HepG2 (cell line): ENCODE data around the gene PIGC. TPM values are rescaled to one million over a fixed set of nuclear protein-coding genes. Genes with fewer than 3 reads are reported as not detected.

Source experiments
- DRAP1 ChIP-seq: IDR thresholded peaks from 2 replicates; pipeline ENCODE4 v1.6.1; 2016; ENCODE audit warnings: missing genetic modification reagents, missing compliant biosample characterization
- FLYWCH1 ChIP-seq: sonication (generic); formaldehyde crosslinking; IDR thresholded peaks from 2 replicates; pipeline ENCODE4 v1.8.1; 2023; ENCODE audit warnings: mild to moderate bottlenecking, missing genetic modification reagents
- GPN1 ChIP-seq: sonication (generic); formaldehyde crosslinking; IDR thresholded peaks from 2 replicates; pipeline ENCODE4 v1.5.1; 2020; ENCODE audit warnings: missing genetic modification reagents, borderline replicate concordance
- HMG20B ChIP-seq: conservative IDR thresholded peaks from 2 replicates; pipeline ENCODE4 v1.6.1; 2016; ENCODE audit warnings: missing genetic modification reagents, missing compliant biosample characterization
- KLF12 ChIP-seq: sonication (generic); formaldehyde crosslinking; IDR thresholded peaks from 2 replicates; pipeline ENCODE4 v1.4.0; 2020; ENCODE audit warnings: missing genetic modification reagents, borderline replicate concordance
- ONECUT2 ChIP-seq: sonication (generic); formaldehyde crosslinking; IDR thresholded peaks from 2 replicates; pipeline ENCODE4 v1.4.0; 2020; ENCODE audit warnings: missing genetic modification reagents
- PRDM15 ChIP-seq: sonication (generic); formaldehyde crosslinking; IDR thresholded peaks from 2 replicates; pipeline ENCODE4 v1.4.0; 2020; ENCODE audit warnings: missing genetic modification reagents
- SP1 ChIP-seq, 2 experiments: fragments of 450-650 bp in 1 of 2; sonication (generic) in 1 of 2; formaldehyde crosslinking in 1 of 2; IDR thresholded peaks; 2 replicates each; pipeline versions ENCODE4 v1.4.0 to v1.6.1; 2016 to 2020; ENCODE audit warnings: missing genetic modification reagents in 1 of 2
- TAF15 ChIP-seq: fragments of 200-400 bp; formaldehyde crosslinking; IDR thresholded peaks from one replicate; pipeline ENCODE4 v1.6.1; 2018; ENCODE audit warnings: mild to moderate bottlenecking, low read depth, low read length; ENCODE audit not compliant: poor library complexity, severe bottlenecking
- THYN1 ChIP-seq: sonication (generic); formaldehyde crosslinking; IDR thresholded peaks from 2 replicates; pipeline ENCODE4 v1.8.1; 2023; ENCODE audit warnings: low read depth, mild to moderate bottlenecking, moderate library complexity, missing genetic modification reagents, borderline replicate concordance
- ZBTB49 ChIP-seq: sonication (generic); formaldehyde crosslinking; IDR thresholded peaks from 2 replicates; pipeline ENCODE4 v1.4.0; 2020; ENCODE audit warnings: missing genetic modification reagents, borderline replicate concordance
- ZBTB7A ChIP-seq: sonication (generic); formaldehyde crosslinking; IDR thresholded peaks from 2 replicates; pipeline ENCODE4 v1.8.0; 2022; ENCODE audit warnings: mild to moderate bottlenecking, missing genetic modification reagents
- ZNF33B ChIP-seq: sonication (generic); formaldehyde crosslinking; IDR thresholded peaks from 2 replicates; pipeline ENCODE4 v1.5.1; 2020; ENCODE audit warnings: mild to moderate bottlenecking, missing genetic modification reagents
- ZNF569 ChIP-seq: sonication (generic); formaldehyde crosslinking; IDR thresholded peaks from 2 replicates; pipeline ENCODE4 v1.5.0; 2020; ENCODE audit warnings: mild to moderate bottlenecking, missing genetic modification reagents, moderate library complexity, borderline replicate concordance
- ZNF761 ChIP-seq: sonication (generic); formaldehyde crosslinking; conservative IDR thresholded peaks from 2 replicates; pipeline ENCODE4 v1.4.0; 2020; ENCODE audit warnings: mild to moderate bottlenecking, missing genetic modification reagents
- ZNF768 ChIP-seq: sonication (generic); formaldehyde crosslinking; IDR thresholded peaks from 2 replicates; pipeline ENCODE4 v1.4.0; 2020; ENCODE audit warnings: missing genetic modification reagents
- ZNF83 ChIP-seq: sonication (generic); formaldehyde crosslinking; IDR thresholded peaks from 2 replicates; pipeline ENCODE4 v1.4.0; 2020; ENCODE audit warnings: missing genetic modification reagents, mild to moderate bottlenecking, borderline replicate concordance
- polyA plus RNA-seq, 8 experiments: library from polyadenylated mRNA; depleted of rRNA in 3 of 8; stranded (reverse) in 7 of 8; unstranded in 1 of 8; fragments of >200 nt; fragmentation: Illumina TruSeq in 4 of 8; extraction: Trizol in 4 of 8; gene quantifications; 2 replicates each; pipeline versions ENCODE4 v1.2.1 to v1.2.3, GENCODE V29; 2011 to 2016; ENCODE audit warnings: low read depth in 4 of 8, missing spikeins in 1 of 8, mixed read lengths in 1 of 8; ENCODE audit not compliant: insufficient read depth in 1 of 8
- total RNA-seq, 5 experiments: library from RNA; depleted of rRNA; stranded (reverse); fragments of >200 nt; fragmentation: Illumina TruSeq; extraction: Trizol; gene quantifications; 2 replicates each; pipeline ENCODE4 v1.2.3, GENCODE V29; 2016; ENCODE audit warnings: low read depth in 1 of 5
- TF ChIP-seq, protein P1 (sequence below): sonication (generic); formaldehyde crosslinking; IDR thresholded peaks from 2 replicates; pipeline ENCODE4 v1.4.0; 2020; ENCODE audit warnings: missing genetic modification reagents
- TF ChIP-seq, protein P2 (sequence below): sonication (generic); formaldehyde crosslinking; IDR thresholded peaks from 2 replicates; pipeline ENCODE4 v1.4.0; 2020; ENCODE audit warnings: missing genetic modification reagents, borderline replicate concordance

PIGC gene
- total and polyA plus RNA-seq, 2 of the 13 experiments (the other 11 are each of a cell fraction or from before 2014, with no cell fraction given) = 26.7 to 29.5 TPM

DNA sequence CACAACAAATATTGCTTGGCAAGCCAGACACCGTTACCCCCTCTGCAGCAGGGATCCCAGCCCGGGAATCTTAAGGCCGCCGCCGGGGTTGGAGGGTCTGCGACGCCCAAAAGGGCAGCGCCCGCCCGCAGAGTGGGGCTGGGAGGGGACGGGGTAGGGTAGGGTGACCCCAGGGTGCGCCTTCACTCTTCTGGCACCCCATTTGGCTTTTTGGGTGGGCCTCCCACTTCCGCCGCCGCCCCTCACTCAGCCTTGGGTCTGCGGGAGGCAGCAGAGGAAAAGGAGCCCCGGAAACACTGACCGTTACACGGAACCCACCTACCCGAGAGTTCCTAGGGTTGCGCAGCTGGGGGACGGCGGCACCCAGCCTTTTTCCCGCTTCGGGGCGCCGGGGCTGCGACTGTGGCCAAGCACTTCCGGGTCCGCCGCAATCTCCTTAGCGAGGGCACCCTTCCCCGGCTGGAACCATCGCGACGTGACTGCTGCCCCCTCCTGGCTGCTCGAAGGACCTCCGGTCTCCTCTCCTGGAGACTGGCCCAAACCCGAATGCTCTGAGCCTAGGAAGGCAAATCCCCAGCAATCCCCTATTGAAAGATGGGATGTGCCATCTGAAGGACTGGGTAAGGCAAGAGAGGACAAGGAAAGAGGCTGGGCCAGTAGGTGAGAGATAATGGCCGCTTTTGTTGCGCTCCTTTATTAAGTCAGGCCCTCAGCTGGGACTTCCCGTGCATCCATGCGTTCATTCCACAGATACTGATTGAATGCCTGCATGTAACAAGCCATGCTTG, at the start of gene PIGC (continued):
- TF ChIP-seq ZBTB49 (CRISPR knock-in tag) (no peak), SP1 (IDR thresholded peaks at IDR 0.05) (no peak), SP1 (CRISPR knock-in tag; IDR thresholded peaks at IDR 0.05) (0 out of 2 replicates have a peak, but pooled peaks have one; percentile 32), HMG20B (CRISPR knock-in tag) (no peak), PRDM15 (no peak), THYN1 (no peak), DRAP1 (CRISPR knock-in tag) (no peak; the same call in 1 of the 2 replicates), ZNF33B (0 out of 2 replicates have a peak, but pooled peaks have one; percentile 72), ZBTB7A (0 out of 2 replicates have a peak, but pooled peaks have one; percentile 25), ZNF761 (peak; percentile 76; the same call in 1 of the 2 replicates), GPN1 (CRISPR knock-in tag) (no peak), KLF12 (CRISPR knock-in tag) (0 out of 2 replicates have a peak, but pooled peaks have one; percentile 40), TAF15 (no peak), ONECUT2 (no peak), ZNF83 (CRISPR knock-in tag) (0 out of 2 replicates have a peak, but pooled peaks have one; percentile 60), ZNF768 (CRISPR knock-in tag) (peak; percentile 78), ZNF569 (no peak), FLYWCH1 (CRISPR knock-in tag) (no peak)
- TF ChIP-seq, protein P1, sequence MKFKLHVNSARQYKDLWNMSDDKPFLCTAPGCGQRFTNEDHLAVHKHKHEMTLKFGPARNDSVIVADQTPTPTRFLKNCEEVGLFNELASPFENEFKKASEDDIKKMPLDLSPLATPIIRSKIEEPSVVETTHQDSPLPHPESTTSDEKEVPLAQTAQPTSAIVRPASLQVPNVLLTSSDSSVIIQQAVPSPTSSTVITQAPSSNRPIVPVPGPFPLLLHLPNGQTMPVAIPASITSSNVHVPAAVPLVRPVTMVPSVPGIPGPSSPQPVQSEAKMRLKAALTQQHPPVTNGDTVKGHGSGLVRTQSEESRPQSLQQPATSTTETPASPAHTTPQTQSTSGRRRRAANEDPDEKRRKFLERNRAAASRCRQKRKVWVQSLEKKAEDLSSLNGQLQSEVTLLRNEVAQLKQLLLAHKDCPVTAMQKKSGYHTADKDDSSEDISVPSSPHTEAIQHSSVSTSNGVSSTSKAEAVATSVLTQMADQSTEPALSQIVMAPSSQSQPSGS (CRISPR knock-in tag) = 0 out of 2 replicates have a peak, but pooled peaks have one; percentile 45
- TF ChIP-seq, protein P2, sequence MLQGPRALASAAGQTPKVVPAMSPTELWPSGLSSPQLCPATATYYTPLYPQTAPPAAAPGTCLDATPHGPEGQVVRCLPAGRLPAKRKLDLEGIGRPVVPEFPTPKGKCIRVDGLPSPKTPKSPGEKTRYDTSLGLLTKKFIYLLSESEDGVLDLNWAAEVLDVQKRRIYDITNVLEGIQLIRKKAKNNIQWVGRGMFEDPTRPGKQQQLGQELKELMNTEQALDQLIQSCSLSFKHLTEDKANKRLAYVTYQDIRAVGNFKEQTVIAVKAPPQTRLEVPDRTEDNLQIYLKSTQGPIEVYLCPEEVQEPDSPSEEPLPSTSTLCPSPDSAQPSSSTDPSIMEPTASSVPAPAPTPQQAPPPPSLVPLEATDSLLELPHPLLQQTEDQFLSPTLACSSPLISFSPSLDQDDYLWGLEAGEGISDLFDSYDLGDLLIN (CRISPR knock-in tag) = no peak
